ENCODE measurements around the gene AKAP11. TPM values are rescaled to one million over a fixed set of nuclear protein-coding genes. Genes with fewer than 3 reads are reported as not detected.

AKAP11 gene
- total RNA-seq, 4 donors from 2014 or later: 30.9 to 49.8 (median 34.7) TPM

DNA sequence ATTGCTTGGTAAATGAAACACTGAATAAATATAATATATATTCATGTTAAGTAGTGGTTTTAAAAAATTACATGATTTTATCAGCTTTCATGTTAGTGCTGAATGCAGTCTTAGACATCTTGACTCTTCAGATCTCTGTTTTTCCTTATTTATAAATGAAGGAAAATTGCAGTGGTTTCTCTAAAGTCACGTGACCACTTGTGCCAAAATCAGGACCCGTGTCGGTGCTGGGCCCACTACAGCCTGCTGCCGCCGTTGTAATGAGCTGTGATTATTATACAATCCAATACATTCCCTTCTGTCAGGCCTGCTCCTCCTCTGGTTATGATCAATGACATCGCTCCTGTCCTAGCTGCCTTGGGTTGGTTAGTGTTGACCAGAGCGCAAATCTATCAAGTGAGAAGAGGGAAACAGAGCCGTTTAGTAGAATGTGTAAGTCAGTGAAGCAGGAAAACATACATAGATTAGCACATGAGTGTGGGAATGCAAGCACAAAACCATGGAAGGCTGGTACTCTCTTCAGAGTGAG is 88.2 kb downstream of the AKAP11 start:
- TF ChIP-seq POLR2A (IDR thresholded peaks at IDR 0.05): no peak
- TF ChIP-seq, protein P1, sequence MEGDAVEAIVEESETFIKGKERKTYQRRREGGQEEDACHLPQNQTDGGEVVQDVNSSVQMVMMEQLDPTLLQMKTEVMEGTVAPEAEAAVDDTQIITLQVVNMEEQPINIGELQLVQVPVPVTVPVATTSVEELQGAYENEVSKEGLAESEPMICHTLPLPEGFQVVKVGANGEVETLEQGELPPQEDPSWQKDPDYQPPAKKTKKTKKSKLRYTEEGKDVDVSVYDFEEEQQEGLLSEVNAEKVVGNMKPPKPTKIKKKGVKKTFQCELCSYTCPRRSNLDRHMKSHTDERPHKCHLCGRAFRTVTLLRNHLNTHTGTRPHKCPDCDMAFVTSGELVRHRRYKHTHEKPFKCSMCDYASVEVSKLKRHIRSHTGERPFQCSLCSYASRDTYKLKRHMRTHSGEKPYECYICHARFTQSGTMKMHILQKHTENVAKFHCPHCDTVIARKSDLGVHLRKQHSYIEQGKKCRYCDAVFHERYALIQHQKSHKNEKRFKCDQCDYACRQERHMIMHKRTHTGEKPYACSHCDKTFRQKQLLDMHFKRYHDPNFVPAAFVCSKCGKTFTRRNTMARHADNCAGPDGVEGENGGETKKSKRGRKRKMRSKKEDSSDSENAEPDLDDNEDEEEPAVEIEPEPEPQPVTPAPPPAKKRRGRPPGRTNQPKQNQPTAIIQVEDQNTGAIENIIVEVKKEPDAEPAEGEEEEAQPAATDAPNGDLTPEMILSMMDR (IDR thresholded peaks at IDR 0.05): no peak
- DNase-seq: no peak

DNA sequence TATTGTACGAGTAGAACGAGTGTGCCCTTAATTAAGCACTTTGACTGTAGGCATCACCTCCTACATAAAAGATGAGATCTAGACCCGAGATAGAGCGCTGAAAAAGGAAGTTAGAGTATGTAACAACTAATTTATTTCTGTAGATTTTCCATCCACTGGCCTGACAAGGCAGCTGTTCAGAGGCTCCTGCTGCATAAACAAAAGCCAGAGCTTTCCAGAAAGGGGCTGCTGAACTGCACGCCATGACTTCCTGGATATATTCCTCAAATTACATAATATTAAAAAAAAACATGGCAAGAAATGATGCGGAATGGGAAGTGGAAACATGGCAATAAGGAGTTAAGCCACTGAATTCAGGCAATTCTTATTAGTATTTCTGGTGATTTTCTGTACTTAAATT is 89.7 kb downstream of the AKAP11 start:
- 71 to 75% methylated on average over 6 of the region's 6 CpGs for WGBS, 2 donors
- no peaks in the 10 kb centered on the region for H3K27me3 ChIP-seq
- H3K9me3 ChIP-seq: no peaks in the 10 kb centered on the region
- TF ChIP-seq POLR2A (IDR thresholded peaks at IDR 0.05): no peak
- TF ChIP-seq, protein P1 (IDR thresholded peaks at IDR 0.05): no peak
- no peaks in the 10 kb centered on the region for H3K36me3 ChIP-seq
- no peak overlapping the region for H3K4me3 ChIP-seq (replicated peaks in 1 of 3)
- no peaks in the 10 kb centered on the region for H3K4me1 ChIP-seq
- intact Hi-C loops (cut with DNase I): no loop called here
- no peak overlapping the region for H3K27ac ChIP-seq
- no peak for DNase-seq

More for the DNA sequence above, 88.2 kb downstream of the AKAP11 start:
- H3K4me3 ChIP-seq (replicated peaks in 1 of 3): no peak overlapping the region
- no peaks in the 10 kb centered on the region for H3K4me1 ChIP-seq
- WGBS, 2 donors: 80 to 83% methylated on average over 8 of the region's 8 CpGs
- H3K36me3 ChIP-seq: no peaks in the 10 kb centered on the region
- intact Hi-C loops (cut with DNase I): no loop called here
- H3K27ac ChIP-seq: no peak overlapping the region
- H3K27me3 ChIP-seq: no peaks in the 10 kb centered on the region
- H3K9me3 ChIP-seq: no peaks in the 10 kb centered on the region

DNA sequence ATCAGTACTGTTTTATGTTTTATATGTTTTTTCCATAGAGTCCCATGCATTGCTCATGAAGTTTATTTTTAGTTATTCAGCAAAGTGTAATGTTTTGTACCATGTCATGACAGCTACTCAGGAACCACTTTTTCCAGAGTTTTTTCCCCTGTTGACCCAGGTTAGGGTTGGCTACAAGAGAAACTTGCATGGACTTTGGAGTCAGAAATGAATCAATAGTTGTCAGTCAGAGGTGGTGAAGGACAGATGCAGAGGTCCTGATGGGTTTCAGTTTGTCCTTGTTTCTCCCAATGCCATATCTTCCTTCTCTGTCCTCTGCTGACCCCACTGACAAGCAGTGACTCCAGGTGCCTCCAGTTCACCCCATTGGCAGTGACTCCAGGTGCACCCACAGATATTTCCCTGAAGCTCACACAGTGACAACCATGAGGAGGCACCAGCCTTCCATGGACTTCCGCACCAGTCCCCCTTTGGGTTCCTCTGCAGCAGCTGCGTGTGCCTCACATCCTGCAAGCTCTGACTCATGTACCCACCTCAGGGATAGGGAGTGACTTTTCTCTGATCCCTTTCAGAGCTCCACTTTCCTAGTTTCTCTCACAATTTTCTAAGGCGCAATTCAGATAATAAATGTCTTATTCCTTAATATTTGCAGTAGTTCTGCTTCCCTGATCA is 92.1 kb downstream of the AKAP11 start:
- no peaks in the 10 kb centered on the region for H3K9me3 ChIP-seq
- intact Hi-C loops (cut with DNase I): no loop called here
- no peaks in the 10 kb centered on the region for H3K4me1 ChIP-seq
- no peaks in the 10 kb centered on the region for H3K27me3 ChIP-seq
- H3K36me3 ChIP-seq: no peaks in the 10 kb centered on the region
- no peak for TF ChIP-seq POLR2A (IDR thresholded peaks at IDR 0.05)
- TF ChIP-seq, protein P1 (IDR thresholded peaks at IDR 0.05): no peak
- H3K4me3 ChIP-seq (replicated peaks in 1 of 3): no peak overlapping the region
- no peak for DNase-seq
- no peak overlapping the region for H3K27ac ChIP-seq
- WGBS, 2 donors: 72 to 83% methylated on average over 3 of the region's 3 CpGs

DNA sequence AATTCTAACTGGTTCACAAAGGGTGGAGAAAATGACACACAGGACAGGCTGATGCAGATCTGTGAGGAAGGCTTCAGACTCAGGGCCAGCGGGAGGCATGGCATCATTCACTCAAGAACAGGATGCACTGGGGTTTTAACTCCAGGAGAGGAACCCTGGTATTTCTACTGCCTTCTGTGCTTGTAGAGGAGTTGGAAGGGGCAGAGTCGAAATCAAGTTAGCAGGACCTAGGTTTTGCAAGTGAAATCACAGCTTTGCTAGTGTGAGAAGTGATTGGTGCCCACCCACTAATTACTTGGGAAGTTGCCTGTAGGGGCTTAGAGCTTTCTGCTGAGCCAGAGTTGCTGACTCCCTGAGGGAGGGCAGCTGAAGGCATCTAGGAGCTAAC is 92.7 kb downstream of the AKAP11 start:
- Histone ChIP-seq H3K4me3 (replicated peaks in 1 of 3) (no peak overlapping the region), H3K27ac (no peak overlapping the region), H3K36me3 (no peaks in the 10 kb centered on the region), H3K4me1 (no peaks in the 10 kb centered on the region), H3K27me3 (no peaks in the 10 kb centered on the region), H3K9me3 (no peaks in the 10 kb centered on the region)
- intact Hi-C loops (cut with DNase I): no loop called here
- TF ChIP-seq, protein P1 (IDR thresholded peaks at IDR 0.05): no peak
- TF ChIP-seq POLR2A (IDR thresholded peaks at IDR 0.05): no peak
- no peak for DNase-seq
- 8 to 34% methylated on average over 2 of the region's 2 CpGs for WGBS, 2 donors

DNA sequence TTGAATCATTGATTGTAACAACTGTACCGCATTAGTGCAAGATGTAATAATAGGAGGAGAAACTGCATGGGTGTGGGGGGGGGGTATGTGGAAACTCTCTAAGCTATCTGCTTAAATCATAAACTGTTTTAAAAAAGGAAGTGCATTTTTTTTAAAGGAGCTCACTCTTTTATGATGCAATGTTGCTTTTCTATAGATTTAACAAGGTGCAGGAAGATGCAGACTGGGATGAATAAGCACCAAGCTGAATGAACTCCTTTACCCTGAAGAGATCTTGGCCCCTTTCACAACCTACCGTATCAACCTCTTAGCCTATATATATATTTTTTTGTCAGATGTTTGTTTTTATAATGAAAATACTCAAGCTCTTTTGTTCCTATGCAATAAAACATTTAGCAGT is 95.9 kb downstream of the AKAP11 start:
- intact Hi-C loops (cut with DNase I): no loop called here
- Histone ChIP-seq H3K27ac (no peak overlapping the region), H3K36me3 (no peaks in the 10 kb centered on the region), H3K9me3 (no peaks in the 10 kb centered on the region), H3K4me1 (no peaks in the 10 kb centered on the region), H3K27me3 (no peaks in the 10 kb centered on the region), H3K4me3 (replicated peaks in 1 of 3) (no peak overlapping the region)
- 61 to 74% methylated on average over 2 of the region's 2 CpGs for WGBS, 2 donors
- TF ChIP-seq POLR2A (IDR thresholded peaks at IDR 0.05): no peak
- TF ChIP-seq, protein P1 (IDR thresholded peaks at IDR 0.05): no peak
- DNase-seq: no peak
